Measurements from ENCODE around the gene PLCH1. TPM values are rescaled to one million over a fixed set of nuclear protein-coding genes. Genes with fewer than 3 reads are reported as not detected.
"Not testable (repeated sequence)": the region's sequence is repeated elsewhere in the genome, so short reads cannot be mapped to it uniquely, and the experiment has no call there.

The PLCH1 gene
- total RNA-seq, 3 donors from 2014 or later: 4.2 to 13.2 (median 10.2) TPM

GRCh38 chr3:155643581-155644165, 101.2 kb downstream of the PLCH1 start:
- TF ChIP-seq, protein P1, sequence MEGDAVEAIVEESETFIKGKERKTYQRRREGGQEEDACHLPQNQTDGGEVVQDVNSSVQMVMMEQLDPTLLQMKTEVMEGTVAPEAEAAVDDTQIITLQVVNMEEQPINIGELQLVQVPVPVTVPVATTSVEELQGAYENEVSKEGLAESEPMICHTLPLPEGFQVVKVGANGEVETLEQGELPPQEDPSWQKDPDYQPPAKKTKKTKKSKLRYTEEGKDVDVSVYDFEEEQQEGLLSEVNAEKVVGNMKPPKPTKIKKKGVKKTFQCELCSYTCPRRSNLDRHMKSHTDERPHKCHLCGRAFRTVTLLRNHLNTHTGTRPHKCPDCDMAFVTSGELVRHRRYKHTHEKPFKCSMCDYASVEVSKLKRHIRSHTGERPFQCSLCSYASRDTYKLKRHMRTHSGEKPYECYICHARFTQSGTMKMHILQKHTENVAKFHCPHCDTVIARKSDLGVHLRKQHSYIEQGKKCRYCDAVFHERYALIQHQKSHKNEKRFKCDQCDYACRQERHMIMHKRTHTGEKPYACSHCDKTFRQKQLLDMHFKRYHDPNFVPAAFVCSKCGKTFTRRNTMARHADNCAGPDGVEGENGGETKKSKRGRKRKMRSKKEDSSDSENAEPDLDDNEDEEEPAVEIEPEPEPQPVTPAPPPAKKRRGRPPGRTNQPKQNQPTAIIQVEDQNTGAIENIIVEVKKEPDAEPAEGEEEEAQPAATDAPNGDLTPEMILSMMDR (IDR thresholded peaks at IDR 0.05): no peak
- Histone ChIP-seq H3K36me3 (ENCODE audit: low read depth) (no peaks in the 10 kb centered on the region), H3K4me3 (no peak overlapping the region), H3K9me3 (no peaks in the 10 kb centered on the region), H3K4me1 (ENCODE audit: low read depth) (no peaks in the 10 kb centered on the region)
- ATAC-seq (no peak), DNase-seq (no peak)
- intact Hi-C loops (cut with DNase I, micrococcal nuclease): no loop called here

GRCh38 chr3:155641956-155642355, 102.9 kb downstream of the PLCH1 start:
- DNase-seq (no peak), ATAC-seq (no peak)
- no peaks in the 10 kb centered on the region for H3K4me1 ChIP-seq (ENCODE audit: low read depth)
- no peaks in the 10 kb centered on the region for H3K9me3 ChIP-seq
- TF ChIP-seq, protein P1 (IDR thresholded peaks at IDR 0.05): no peak
- no peaks in the 10 kb centered on the region for H3K36me3 ChIP-seq (ENCODE audit: low read depth)
- intact Hi-C loops (cut with DNase I, micrococcal nuclease): no loop called here
- no peak overlapping the region for H3K4me3 ChIP-seq

DNA sequence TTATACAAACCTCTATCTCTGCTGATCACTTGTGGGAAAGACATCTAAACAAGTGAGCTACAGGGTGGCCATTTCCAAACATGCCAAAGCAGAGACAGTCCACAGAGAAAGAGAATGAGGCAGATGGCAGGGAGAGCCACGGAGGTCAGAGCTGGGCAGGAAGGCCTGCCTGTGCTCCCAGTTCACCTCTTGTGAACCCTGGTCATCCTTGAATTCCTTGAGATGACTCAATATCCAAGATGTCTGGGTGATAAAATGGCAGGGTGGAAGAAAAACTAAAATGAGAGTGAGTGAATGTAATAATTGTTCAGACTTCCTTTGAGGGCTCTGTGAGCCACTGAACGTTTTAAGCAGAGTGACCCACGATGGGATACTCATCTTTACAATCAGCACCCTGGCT, 104.8 kb downstream of the PLCH1 start:
- intact Hi-C loops (cut with DNase I, micrococcal nuclease): no loop called here
- H3K36me3 ChIP-seq (ENCODE audit: low read depth): no peaks in the 10 kb centered on the region
- TF ChIP-seq, protein P1 (IDR thresholded peaks at IDR 0.05): no peak
- no peak for ATAC-seq
- H3K4me3 ChIP-seq: no peak overlapping the region
- no peak for DNase-seq
- no peaks in the 10 kb centered on the region for H3K9me3 ChIP-seq
- no peaks in the 10 kb centered on the region for H3K4me1 ChIP-seq (ENCODE audit: low read depth)

DNA sequence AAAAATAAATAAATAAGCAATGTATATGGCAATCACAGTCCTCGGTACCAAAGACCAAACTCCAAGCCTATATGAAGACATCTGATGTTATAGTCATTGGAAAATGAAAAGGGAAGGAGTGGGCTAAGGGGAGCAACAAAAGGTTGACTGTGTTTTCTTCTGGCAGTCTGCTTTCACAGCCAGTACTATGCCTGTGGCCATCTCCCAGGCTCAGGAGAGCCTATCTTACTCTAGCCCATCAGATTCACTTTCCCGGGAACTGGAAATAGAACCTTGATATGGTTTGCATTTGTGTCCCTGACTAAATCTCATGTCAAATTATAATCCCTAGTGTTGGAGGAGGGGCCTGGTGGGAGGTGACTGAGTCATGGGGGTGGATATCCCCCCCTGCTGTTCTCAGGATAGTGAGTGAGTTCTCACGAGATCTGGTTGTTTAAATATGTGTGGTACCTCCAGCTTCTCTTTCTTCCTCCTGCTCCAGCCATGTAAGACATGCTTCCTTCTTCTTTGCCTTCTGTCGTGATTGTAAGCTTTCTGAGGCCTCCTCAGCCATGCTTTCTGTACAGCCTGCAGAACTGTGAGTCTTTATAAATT, 105.3 kb downstream of the PLCH1 start:
- no peaks in the 10 kb centered on the region for H3K36me3 ChIP-seq (ENCODE audit: low read depth)
- no peaks in the 10 kb centered on the region for H3K4me1 ChIP-seq (ENCODE audit: low read depth)
- no peaks in the 10 kb centered on the region for H3K9me3 ChIP-seq
- ATAC-seq (no peak), DNase-seq (no peak)
- intact Hi-C loops (cut with DNase I, micrococcal nuclease): no loop called here
- TF ChIP-seq, protein P1 (IDR thresholded peaks at IDR 0.05): no peak
- H3K4me3 ChIP-seq: no peak overlapping the region

DNA sequence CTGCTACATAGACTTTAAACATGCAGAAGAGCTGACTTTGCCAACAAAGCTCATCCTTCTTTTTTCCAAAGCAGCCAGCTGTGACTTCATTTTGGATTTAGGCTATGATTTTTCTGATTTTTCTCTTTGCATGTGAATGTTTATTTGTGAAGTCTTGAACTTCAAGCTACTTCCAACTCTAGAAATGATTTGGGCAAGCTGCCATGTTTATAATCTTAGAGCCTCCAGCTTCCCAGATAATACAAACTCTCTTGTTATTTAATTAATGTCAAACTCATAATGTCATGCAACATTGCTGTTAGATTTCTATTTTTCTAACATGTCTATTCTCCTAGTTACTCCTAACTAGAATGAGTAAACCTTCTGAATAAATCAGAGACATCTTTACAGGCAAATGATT, 106.4 kb downstream of the PLCH1 start:
- H3K9me3 ChIP-seq; H3K36me3 ChIP-seq (ENCODE audit: low read depth); H3K4me3 ChIP-seq; ATAC-seq; intact Hi-C loops (cut with DNase I, micrococcal nuclease); DNase-seq; H3K4me1 ChIP-seq (ENCODE audit: low read depth): not testable (repeated sequence)

- Histone ChIP-seq H3K4me3 (no peak overlapping the region), H3K36me3 (ENCODE audit: low read depth) (no peaks in the 10 kb centered on the region), H3K9me3 (no peaks in the 10 kb centered on the region), H3K4me1 (ENCODE audit: low read depth) (no peaks in the 10 kb centered on the region)
- intact Hi-C loops (cut with DNase I, micrococcal nuclease): no loop called here
- TF ChIP-seq, protein P1 (IDR thresholded peaks at IDR 0.05): no peak
- DNase-seq (no peak), ATAC-seq (no peak)
Observed at GRCh38 chr3:155637567-155637966, 107.3 kb downstream of the PLCH1 start.

Measured in mucosa of descending colon (tissue), 3 donors.